K562 (cell line): ENCODE data around the gene ZNF462.

ENCODE experiments used
- ATF3 ChIP-seq, 2 experiments: fragments of 450-650 bp in 1 of 2; sonication (generic) in 1 of 2; formaldehyde crosslinking in 1 of 2; IDR thresholded peaks in 1 of 2; conservative IDR thresholded peaks in 1 of 2; 2 replicates each; pipeline versions ENCODE4 v1.6.1 to v1.8.1; 2016 to 2023; ENCODE audit warnings: mild to moderate bottlenecking in 2 of 2, moderate library complexity in 2 of 2, inconsistent platforms in 1 of 2, missing genetic modification reagents in 1 of 2
- ELF4 ChIP-seq: fragments of 450-650 bp; formaldehyde crosslinking; IDR thresholded peaks from 2 replicates; pipeline ENCODE4 v1.4.0; 2022; ENCODE audit warnings: missing genetic modification characterization
- ETS1 ChIP-seq: conservative IDR thresholded peaks from 2 replicates; pipeline ENCODE4 v1.6.1; 2011; ENCODE audit warnings: low read depth, mild to moderate bottlenecking, low read length; ENCODE audit not compliant: control insufficient read depth
- ETV5 ChIP-seq: sonication (generic); formaldehyde crosslinking; IDR thresholded peaks from 2 replicates; pipeline ENCODE4 v1.4.0; 2020; ENCODE audit warnings: low read depth, mild to moderate bottlenecking, missing genetic modification reagents
- FOXK2 ChIP-seq, 2 experiments: fragments of 450-650 bp; IDR thresholded peaks in 1 of 2; conservative IDR thresholded peaks in 1 of 2; 2 replicates each; pipeline ENCODE4 v1.6.1; 2016; ENCODE audit warnings: low read depth in 2 of 2, mild to moderate bottlenecking in 1 of 2
- HDAC1 ChIP-seq, 2 experiments: fragments of 450-650 bp; IDR thresholded peaks; 2 replicates each; pipeline ENCODE4 v1.6.1; 2016 to 2017; ENCODE audit warnings: inconsistent platforms in 1 of 2, mild to moderate bottlenecking in 1 of 2, moderate library complexity in 1 of 2
- NR3C1 ChIP-seq: sonication (generic); formaldehyde crosslinking; IDR thresholded peaks from 2 replicates; pipeline ENCODE4 v1.8.1; 2022; ENCODE audit warnings: missing genetic modification reagents
- POLR2A ChIP-seq: fragments of 450-650 bp; conservative IDR thresholded peaks from 2 replicates; pipeline ENCODE4 v1.6.1; 2016
- PREB ChIP-seq: sonication (generic); formaldehyde crosslinking; IDR thresholded peaks from 2 replicates; pipeline ENCODE4 v1.8.1; 2023; ENCODE audit warnings: mild to moderate bottlenecking, missing genetic modification reagents
- REST ChIP-seq, 2 experiments: fragments of 450-650 bp; formaldehyde crosslinking in 1 of 2; IDR thresholded peaks; 2 replicates each; pipeline versions ENCODE4 v1.4.0 to v1.6.1; 2014 to 2020; ENCODE audit warnings: mild to moderate bottlenecking in 2 of 2, borderline replicate concordance in 1 of 2, low read depth in 1 of 2
- SRSF9 ChIP-seq: fragments of 200-400 bp; formaldehyde crosslinking; IDR thresholded peaks from 2 replicates; pipeline ENCODE4 v1.6.1; 2017; ENCODE audit warnings: low read depth, low read length, borderline replicate concordance
- TF ChIP-seq, protein P1 (sequence below), 3 experiments: IDR thresholded peaks in 2 of 3; conservative IDR thresholded peaks in 1 of 3; 2 replicates each; pipeline ENCODE4 v1.5.1; 2011 to 2012; ENCODE audit warnings: low read length in 3 of 3, mild to moderate bottlenecking in 3 of 3, control low read depth in 2 of 3, improper control_type of control experiment in 1 of 3, inconsistent platforms in 1 of 3, low read depth in 1 of 3, mixed read lengths in 1 of 3, moderate library complexity in 1 of 3; ENCODE audit not compliant: insufficient read depth in 2 of 3

DNA sequence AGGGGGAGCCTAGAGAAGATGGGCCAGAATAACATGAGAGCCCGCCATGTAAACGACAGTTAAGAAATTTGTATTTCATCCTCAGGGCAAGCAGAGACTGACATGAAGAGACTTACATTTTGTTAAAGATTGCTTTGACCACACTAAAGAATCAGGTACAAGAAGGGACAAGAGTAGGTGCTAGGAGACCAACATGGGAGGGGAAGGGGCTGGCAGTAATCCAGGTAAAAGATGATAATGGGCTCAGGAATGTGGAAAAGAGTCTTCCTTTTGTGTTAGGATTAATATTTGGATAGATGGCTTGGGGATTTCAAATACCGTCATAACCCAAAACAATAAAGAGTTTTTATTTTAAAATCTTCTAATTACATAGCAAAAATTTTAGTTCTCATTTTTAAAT is 137.3 kb downstream of the ZNF462 start:
- TF ChIP-seq FOXK2 (conservative IDR thresholded peaks at IDR 0.05 in 1 of 2, IDR thresholded peaks at IDR 0.05 in 1 of 2; ENCODE audit: low read depth in 2 of 2) (no peak), PREB (CRISPR knock-in tag) (no peak), NR3C1 (CRISPR knock-in tag) (no peak), ETV5 (CRISPR knock-in tag) (no peak), ETS1 (no peak), REST (IDR thresholded peaks at IDR 0.05; ENCODE audit: borderline replicate concordance) (no peak), REST (CRISPR knock-in tag; IDR thresholded peaks at IDR 0.05; ENCODE audit: low read depth) (no peak), ATF3 (IDR thresholded peaks at IDR 0.05) (no peak), ATF3 (CRISPR knock-in tag; conservative IDR thresholded peaks at IDR 0.05) (no peak), HDAC1 (IDR thresholded peaks at IDR 0.05) (no peak), POLR2A (no peak), ELF4 (CRISPR knock-in tag) (no peak), SRSF9 (no peak)
- TF ChIP-seq, protein P1, sequence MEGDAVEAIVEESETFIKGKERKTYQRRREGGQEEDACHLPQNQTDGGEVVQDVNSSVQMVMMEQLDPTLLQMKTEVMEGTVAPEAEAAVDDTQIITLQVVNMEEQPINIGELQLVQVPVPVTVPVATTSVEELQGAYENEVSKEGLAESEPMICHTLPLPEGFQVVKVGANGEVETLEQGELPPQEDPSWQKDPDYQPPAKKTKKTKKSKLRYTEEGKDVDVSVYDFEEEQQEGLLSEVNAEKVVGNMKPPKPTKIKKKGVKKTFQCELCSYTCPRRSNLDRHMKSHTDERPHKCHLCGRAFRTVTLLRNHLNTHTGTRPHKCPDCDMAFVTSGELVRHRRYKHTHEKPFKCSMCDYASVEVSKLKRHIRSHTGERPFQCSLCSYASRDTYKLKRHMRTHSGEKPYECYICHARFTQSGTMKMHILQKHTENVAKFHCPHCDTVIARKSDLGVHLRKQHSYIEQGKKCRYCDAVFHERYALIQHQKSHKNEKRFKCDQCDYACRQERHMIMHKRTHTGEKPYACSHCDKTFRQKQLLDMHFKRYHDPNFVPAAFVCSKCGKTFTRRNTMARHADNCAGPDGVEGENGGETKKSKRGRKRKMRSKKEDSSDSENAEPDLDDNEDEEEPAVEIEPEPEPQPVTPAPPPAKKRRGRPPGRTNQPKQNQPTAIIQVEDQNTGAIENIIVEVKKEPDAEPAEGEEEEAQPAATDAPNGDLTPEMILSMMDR (IDR thresholded peaks at IDR 0.05 in 2 of 3, conservative IDR thresholded peaks at IDR 0.05 in 1 of 3; ENCODE audit: insufficient read depth in 2 of 3, low read depth in 1 of 3, low read length in 3 of 3), result no peak
